Measurements from ENCODE around the gene SLC6A9. TPM values are rescaled to one million over a fixed set of nuclear protein-coding genes. Genes with fewer than 3 reads are reported as not detected.

Gene SLC6A9
- total RNA-seq, 6 donors from 2014 or later = 5.6 to 23.1 (median 19.5) TPM

DNA sequence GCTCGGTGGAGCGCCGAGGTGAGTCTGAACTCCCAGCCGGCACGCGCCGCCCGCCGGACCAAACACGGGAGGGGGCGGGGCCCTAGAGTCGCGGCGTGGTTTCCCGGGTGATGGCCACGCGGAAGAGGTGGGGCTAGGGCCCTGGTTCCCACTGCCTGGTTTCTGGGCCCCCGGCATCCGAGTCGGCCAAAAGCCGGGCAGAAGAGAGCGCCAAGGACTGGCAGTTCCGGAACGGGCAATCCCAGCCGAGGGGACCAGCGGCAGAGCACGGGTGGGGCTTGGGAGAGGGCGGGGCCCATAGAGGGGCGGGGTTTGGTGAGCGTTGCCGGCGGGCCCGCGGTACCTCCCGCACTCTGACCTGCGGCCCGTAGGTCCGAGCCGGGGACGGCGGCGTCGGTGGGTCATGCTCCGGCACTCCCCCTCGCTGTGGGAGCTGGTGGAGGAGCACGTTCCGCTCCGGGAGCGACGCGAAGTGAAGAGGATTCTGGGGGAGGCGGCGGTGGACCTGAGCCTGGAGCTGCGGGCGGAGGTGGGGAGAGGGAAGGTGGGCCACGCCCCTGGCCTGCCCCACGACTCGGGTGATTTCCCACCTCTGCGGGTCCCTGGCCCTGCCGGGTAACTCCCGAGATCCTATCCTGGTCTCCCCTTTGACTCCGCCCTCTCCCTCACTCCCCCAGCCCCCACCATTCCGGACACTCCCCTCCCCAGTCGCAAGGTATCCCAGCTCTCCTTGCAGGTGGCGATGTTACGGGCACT is 39.6 kb downstream of the SLC6A9 start, which contains the start of gene CCDC24:
TSS of gene CCDC24 (plus strand) at position 124 of the 756 bp plus-strand sequence. CDS start at position 404, 280 bp downstream.
- TF ChIP-seq POLR2A (IDR thresholded peaks at IDR 0.05) = peak in 1 of 4 donors; percentile 60
- TF ChIP-seq CTCF (IDR thresholded peaks at IDR 0.05) = peak in 1 of 6 experiments; percentile 25
- no peak for TF ChIP-seq EP300 (IDR thresholded peaks at IDR 0.05)
- peak; percentile 8 to 50 for TF ChIP-seq POLR2AphosphoS5 (IDR thresholded peaks at IDR 0.05)
- Histone ChIP-seq H3K4me3 (peak within 1 kb of the TSS; percentile 66 to 82 (median 78)), H3K4me1 (peaks cover 14 to 20% (median 15%) of the 10 kb centered on the region in 4 donors), H3K36me3 (no peaks in the 10 kb centered on the region), H3K27ac (peak within 1 kb of the TSS; percentile 74 to 85 (median 80)), H3K9me3 (no peaks in the 10 kb centered on the region), H3K27me3 (no peaks in the 10 kb centered on the region)
- DNase-seq = peak; percentile 93 to 96
- WGBS, 2 donors = 1% methylated on average over 19 to 47 of the region's 66 CpGs
- peak; percentile 88 to 93 for ATAC-seq (ENCODE audit: low FRiP score in 2 of 2)

GRCh38 chr1:43991200-43991475 is 40.1 kb downstream of the SLC6A9 start:
- no peak for DNase-seq
- Histone ChIP-seq H3K27me3 (no peaks in the 10 kb centered on the region), H3K36me3 (no peaks in the 10 kb centered on the region), H3K27ac (peak overlapping the region; percentile 74 to 85 (median 80)), H3K4me1 (peaks cover 14 to 20% (median 15%) of the 10 kb centered on the region in 4 donors), H3K4me3 (peak overlapping the region; percentile 66 to 82 (median 78)), H3K9me3 (no peaks in the 10 kb centered on the region)
- WGBS, 2 donors = 0 to 4% methylated on average over 5 to 10 of the region's 10 CpGs
- no peak for TF ChIP-seq CTCF (IDR thresholded peaks at IDR 0.05)
- no peak for TF ChIP-seq EP300 (IDR thresholded peaks at IDR 0.05)
- no peak for TF ChIP-seq POLR2A (IDR thresholded peaks at IDR 0.05)
- TF ChIP-seq POLR2AphosphoS5 (IDR thresholded peaks at IDR 0.05) = no peak
- ATAC-seq (ENCODE audit: low FRiP score in 2 of 2) = peak; percentile 20 to 56

GRCh38 chr1:43990271-43991199 is 40.7 kb downstream of the SLC6A9 start:
- H3K27me3 ChIP-seq = no peaks in the 10 kb centered on the region
- peaks cover 0 to 5% (median 2%) of the 10 kb centered on the region in 4 donors for H3K36me3 ChIP-seq
- H3K4me3 ChIP-seq = peak overlapping the region in 3 of 4 donors; percentile 66 to 82 (median 75)
- 73 to 81% methylated on average over 6 to 17 of the region's 19 CpGs for WGBS, 2 donors
- ATAC-seq (ENCODE audit: low FRiP score in 2 of 2) (no peak), DNase-seq (peak in 1 of 2 donors; percentile 61)
- H3K4me1 ChIP-seq = peaks cover 14 to 20% (median 15%) of the 10 kb centered on the region in 4 donors
- H3K27ac ChIP-seq = peak overlapping the region; percentile 74 to 85 (median 80)
- TF ChIP-seq EP300 (IDR thresholded peaks at IDR 0.05) = no peak
- TF ChIP-seq POLR2A (IDR thresholded peaks at IDR 0.05) = no peak
- no peak for TF ChIP-seq CTCF (IDR thresholded peaks at IDR 0.05)
- no peak for TF ChIP-seq POLR2AphosphoS5 (IDR thresholded peaks at IDR 0.05)
- no peaks in the 10 kb centered on the region for H3K9me3 ChIP-seq

- no peaks in the 10 kb centered on the region for H3K27me3 ChIP-seq
- TF ChIP-seq POLR2AphosphoS5 (IDR thresholded peaks at IDR 0.05) = no peak
- no peak for TF ChIP-seq CTCF (IDR thresholded peaks at IDR 0.05)
- TF ChIP-seq EP300 (IDR thresholded peaks at IDR 0.05) = no peak
- TF ChIP-seq POLR2A (IDR thresholded peaks at IDR 0.05) = no peak
- ATAC-seq (ENCODE audit: low FRiP score in 2 of 2) = no peak
- no peak overlapping the region for H3K27ac ChIP-seq
- WGBS, 2 donors = 81% methylated on average over 6 of the region's 6 CpGs
- H3K4me3 ChIP-seq = no peak overlapping the region
- peaks cover 0 to 15% (median 3%) of the 10 kb centered on the region in 4 donors for H3K36me3 ChIP-seq
- H3K9me3 ChIP-seq = no peaks in the 10 kb centered on the region
- DNase-seq = no peak
- H3K4me1 ChIP-seq = peaks cover 11 to 16% (median 13%) of the 10 kb centered on the region in 4 donors
These were observed 43.9 kb downstream of the SLC6A9 start for GRCh38 chr1:43987159-43987902.

Measured in upper lobe of left lung (tissue), 6 donors.